H1 (cell line): Measurements from ENCODE around the gene PSME4. TPM values are rescaled to one million over a fixed set of nuclear protein-coding genes. Genes with fewer than 3 reads are reported as not detected.

ENCODE experiments used
- CTCF ChIA-PET: fragments of 300-600 bp; sonication (Branson Sonifier 250); formaldehyde crosslinking; loops from one replicate; lab custom pipeline; 2021; ENCODE audit not compliant: partially characterized antibody; lab: Charles Lee
- POLR2A ChIA-PET: fragments of 300-600 bp; sonication (Branson Sonifier 250); formaldehyde crosslinking; loops from one replicate; lab custom pipeline; 2021; ENCODE audit warnings: inconsistent platforms; ENCODE audit not compliant: partially characterized antibody; lab: Charles Lee
- DNase-seq, 2 experiments: peaks; one replicate each; pipeline versions ENCODE4 v3.0.0 to v3.0.0-alpha.2; 2010 to 2022; ENCODE audit warnings: low spot score in 2 of 2, low read depth in 1 of 2, mixed read lengths in 1 of 2
- FAIRE-seq: peaks from 2 replicates; lab custom pipeline; 2011; peaks lifted over from hg19 to GRCh38; lab: Jason Lieb, UNC
- H2AFZ ChIP-seq: 2 replicates; pipeline ENCODE4 v1.8.1; 2012; ENCODE audit warnings: low read length, inconsistent platforms
- H2AK5ac ChIP-seq: 2 replicates; pipeline ENCODE4 v1.6.1; 2013; ENCODE audit warnings: low read depth, low read length
- H2BK120ac ChIP-seq: replicated peaks from 2 replicates; pipeline ENCODE3; 2013; ENCODE audit warnings: low read depth, low read length, inconsistent platforms
- H2BK12ac ChIP-seq: 2 replicates; pipeline ENCODE4 v1.6.1; 2013; ENCODE audit warnings: low read depth, low read length
- H2BK15ac ChIP-seq: 2 replicates; pipeline ENCODE4 v1.6.1; 2013; ENCODE audit warnings: low read length
- H2BK20ac ChIP-seq: 2 replicates; pipeline ENCODE4 v1.6.1; 2013; ENCODE audit warnings: low read length
- H2BK5ac ChIP-seq: 2 replicates; pipeline ENCODE4 v1.6.1; 2013; ENCODE audit warnings: low read depth, low read length
- H3K14ac ChIP-seq: 2 replicates; pipeline ENCODE4 v1.6.1; 2013; ENCODE audit warnings: inconsistent platforms; ENCODE audit not compliant: insufficient read length
- H3K18ac ChIP-seq: 2 replicates; pipeline ENCODE4 v1.6.1; 2013; ENCODE audit warnings: low read length; ENCODE audit errors: extremely low read depth
- H3K23ac ChIP-seq: 2 replicates; pipeline ENCODE4 v1.6.1; 2013; ENCODE audit warnings: inconsistent platforms; ENCODE audit not compliant: insufficient read length
- H3K23me2 ChIP-seq: 2 replicates; pipeline ENCODE4 v1.6.1; 2013; ENCODE audit warnings: low read depth, low read length
- H3K27ac ChIP-seq: 2 replicates; pipeline ENCODE4 v1.6.1; 2011; ENCODE audit warnings: low read depth, low read length, inconsistent platforms
- H3K27me3 ChIP-seq, 4 experiments: replicated peaks in 1 of 4; 1 replicate in 1 of 4; 2 replicates in 3 of 4; pipeline versions ENCODE4 v1.6.1 to v1.8.1; 2011 to 2013; ENCODE audit warnings: low read length in 3 of 4, mild to moderate bottlenecking in 3 of 4, inconsistent platforms in 2 of 4, mixed read lengths in 2 of 4, moderate library complexity in 1 of 4; ENCODE audit not compliant: control insufficient read depth in 3 of 4, insufficient read depth in 3 of 4; ENCODE audit errors: extremely low read depth in 1 of 4
- H3K36me3 ChIP-seq, 4 experiments: 2 replicates each; pipeline versions ENCODE4 v1.6.1 to v1.8.1; 2011 to 2013; ENCODE audit warnings: mild to moderate bottlenecking in 4 of 4, low read length in 3 of 4, moderate library complexity in 2 of 4, control low read depth in 1 of 4, inconsistent platforms in 1 of 4; ENCODE audit not compliant: insufficient read depth in 4 of 4, control insufficient read depth in 2 of 4
- H3K4ac ChIP-seq: replicated peaks from 2 replicates; pipeline ENCODE3; 2013; ENCODE audit warnings: low read length, low read depth, mixed read lengths, inconsistent platforms; ENCODE audit not compliant: insufficient read length
- H3K4me1 ChIP-seq, 4 experiments: replicated peaks in 1 of 4; 1 replicate in 1 of 4; 2 replicates in 3 of 4; pipeline versions ENCODE4 v1.6.1 to v1.8.1; 2011 to 2013; ENCODE audit warnings: low read length in 3 of 4, inconsistent platforms in 2 of 4, mixed read lengths in 1 of 4; ENCODE audit not compliant: insufficient read depth in 4 of 4, control insufficient read depth in 3 of 4
- H3K4me2 ChIP-seq, 2 experiments: 2 replicates each; pipeline versions ENCODE4 v1.6.1 to v1.8.1; 2011 to 2013; ENCODE audit warnings: low read depth in 2 of 2, low read length in 2 of 2, control low read depth in 1 of 2, inconsistent platforms in 1 of 2, mild to moderate bottlenecking in 1 of 2; ENCODE audit not compliant: insufficient read depth in 1 of 2
- H3K4me3 ChIP-seq, 4 experiments: fragments of 200-600, 300-600 bp in 1 of 4; sonication (generic), shearing (Covaris generic), sonication (Bioruptor Twin) in 1 of 4; 2 replicates each; pipeline versions ENCODE4 v1.5.1 to v1.8.1; 2011 to 2016; ENCODE audit warnings: low read length in 4 of 4, low read depth in 3 of 4, control low read depth in 2 of 4, inconsistent platforms in 2 of 4, mild to moderate bottlenecking in 2 of 4, mixed read lengths in 1 of 4, moderate library complexity in 1 of 4; ENCODE audit not compliant: insufficient read depth in 2 of 4; ENCODE audit errors: extremely low read depth in 1 of 4
- H3K56ac ChIP-seq: replicated peaks from 2 replicates; pipeline ENCODE3; 2013; ENCODE audit warnings: low read depth, mild to moderate bottlenecking, mixed read lengths, low read length, inconsistent platforms; ENCODE audit not compliant: insufficient read length
- H3K79me1 ChIP-seq: 2 replicates; pipeline ENCODE4 v1.6.1; 2013; ENCODE audit warnings: low read depth, low read length, control low read depth
- H3K79me2 ChIP-seq, 2 experiments: 2 replicates each; pipeline versions ENCODE4 v1.6.1 to v1.8.1; 2012 to 2013; ENCODE audit warnings: low read length in 2 of 2, mild to moderate bottlenecking in 2 of 2, inconsistent platforms in 1 of 2; ENCODE audit not compliant: insufficient read depth in 2 of 2, control insufficient read depth in 1 of 2
- H3K9ac ChIP-seq, 4 experiments: replicated peaks in 1 of 4; 1 replicate in 1 of 4; 2 replicates in 3 of 4; pipeline versions ENCODE4 v1.6.1 to v1.8.1; 2011 to 2013; ENCODE audit warnings: low read depth in 3 of 4, low read length in 3 of 4, control low read depth in 2 of 4, mild to moderate bottlenecking in 2 of 4, moderate library complexity in 2 of 4, inconsistent platforms in 1 of 4; ENCODE audit errors: extremely low read depth in 1 of 4
- H3K9me3 ChIP-seq, 2 experiments: 2 replicates each; pipeline versions ENCODE4 v1.6.1 to v1.8.1; 2012 to 2013; ENCODE audit warnings: mild to moderate bottlenecking in 2 of 2, moderate library complexity in 2 of 2, control low read depth in 1 of 2, inconsistent platforms in 1 of 2, low read depth in 1 of 2, low read length in 1 of 2, mixed read lengths in 1 of 2; ENCODE audit not compliant: insufficient read depth in 2 of 2
- H4K20me1 ChIP-seq, 2 experiments: replicated peaks in 1 of 2; 2 replicates each; pipeline versions ENCODE3 to v1.8.1; 2011 to 2013; ENCODE audit warnings: inconsistent platforms in 2 of 2, low read length in 2 of 2, mild to moderate bottlenecking in 1 of 2; ENCODE audit not compliant: insufficient read depth in 2 of 2, control insufficient read depth in 1 of 2
- H4K5ac ChIP-seq: 2 replicates; pipeline ENCODE4 v1.6.1; 2013; ENCODE audit warnings: low read length, low read depth, mixed read lengths, inconsistent platforms; ENCODE audit not compliant: insufficient read length
- H4K8ac ChIP-seq: 2 replicates; pipeline ENCODE4 v1.8.0; 2013; ENCODE audit warnings: mild to moderate bottlenecking, moderate library complexity, low read length, inconsistent platforms; ENCODE audit not compliant: insufficient read depth; ENCODE audit errors: extremely low read depth
- H4K91ac ChIP-seq: replicated peaks from 2 replicates; pipeline ENCODE3; 2013; ENCODE audit warnings: low read length, mixed read lengths, inconsistent platforms; ENCODE audit not compliant: insufficient read length
- BACH1 ChIP-seq: IDR thresholded peaks from 2 replicates; pipeline ENCODE4 v1.6.1; 2012; ENCODE audit warnings: low read length, improper control_type of control experiment
- CEBPB ChIP-seq: IDR thresholded peaks from 2 replicates; pipeline ENCODE4 v1.6.1; 2012; ENCODE audit warnings: low read depth, low read length
- CREB1 ChIP-seq: IDR thresholded peaks from 2 replicates; pipeline ENCODE4 v1.6.1; 2012; ENCODE audit warnings: inconsistent platforms
- EP300 ChIP-seq, 2 experiments: IDR thresholded peaks; 1 replicate in 1 of 2; 2 replicates in 1 of 2; pipeline ENCODE4 v1.6.1; 2011 to 2012; ENCODE audit warnings: low read depth in 2 of 2, low read length in 2 of 2, mild to moderate bottlenecking in 2 of 2, borderline replicate concordance in 1 of 2, inconsistent platforms in 1 of 2, moderate library complexity in 1 of 2
- KDM4A ChIP-seq: IDR thresholded peaks from one replicate; pipeline ENCODE4 v1.7.1; 2012; ENCODE audit warnings: low read depth, mild to moderate bottlenecking, moderate library complexity, low read length, inconsistent platforms; ENCODE audit not compliant: severe bottlenecking
- NANOG ChIP-seq: IDR thresholded peaks from 2 replicates; pipeline ENCODE4 v1.6.1; 2011; ENCODE audit warnings: low read length, low read depth, mild to moderate bottlenecking, inconsistent platforms; ENCODE audit not compliant: insufficient read depth, poor library complexity, severe bottlenecking
- NRF1 ChIP-seq: IDR thresholded peaks from 2 replicates; pipeline ENCODE4 v1.6.1; 2011; ENCODE audit warnings: mild to moderate bottlenecking, low read depth, low read length, improper control_type of control experiment
- SIN3A ChIP-seq, 2 experiments: IDR thresholded peaks in 1 of 2; conservative IDR thresholded peaks in 1 of 2; 2 replicates each; pipeline ENCODE4 v1.6.1; 2011 to 2012; ENCODE audit warnings: low read length in 2 of 2, improper control_type of control experiment in 1 of 2, low read depth in 1 of 2, mild to moderate bottlenecking in 1 of 2
- SP4 ChIP-seq: IDR thresholded peaks from 2 replicates; pipeline ENCODE4 v1.6.1; 2012; ENCODE audit warnings: low read length, inconsistent platforms
- SUZ12 ChIP-seq: fragments of 200-600 bp; sonication (generic); IDR thresholded peaks from 2 replicates; pipeline ENCODE4 v1.6.1; 2012; ENCODE audit warnings: mild to moderate bottlenecking, inconsistent platforms, low read length, moderate library complexity, mixed read lengths
- TAF1 ChIP-seq: IDR thresholded peaks from 2 replicates; pipeline ENCODE4 v1.6.1; 2011; ENCODE audit warnings: mild to moderate bottlenecking, low read depth, low read length
- TAF7 ChIP-seq: optimal IDR thresholded peaks from 2 replicates; pipeline ENCODE3; 2011; ENCODE audit warnings: low read depth, mild to moderate bottlenecking, inconsistent platforms, low read length, moderate library complexity, borderline replicate concordance
- ZNF274 ChIP-seq: IDR thresholded peaks from 2 replicates; pipeline ENCODE4 v1.7.0; 2012; ENCODE audit warnings: low read length, borderline replicate concordance; ENCODE audit errors: extremely low read depth
- WGBS, 2 experiments: shearing (Covaris generic) in 1 of 2; methylation state at CpG; one replicate each; pipeline versions ENCODE4 v1.1.6 to v1.1.7; 2013 to 2015; ENCODE audit warnings: low lambda C conversion rate in 2 of 2, mixed read lengths in 2 of 2, inconsistent platforms in 1 of 2, low coverage in 1 of 2, missing lambda C conversion rate in 1 of 2; ENCODE audit not compliant: insufficient replicate concordance in 2 of 2, insufficient coverage in 1 of 2, insufficient read length in 1 of 2; ENCODE audit errors: extremely low coverage in 1 of 2, missing lambda C conversion rate in 1 of 2; 5-methylcytosine and 5-hydroxymethylcytosine counted together
- polyA plus RNA-seq, 7 experiments: library from polyadenylated mRNA; depleted of rRNA in 3 of 7; stranded (reverse) in 5 of 7; unstranded in 2 of 7; fragments of >200 nt in 5 of 7; fragments of 200-250 nt in 2 of 7; gene quantifications; 1 replicate in 5 of 7; 2 replicates in 1 of 7; 4 replicates in 1 of 7; pipeline versions ENCODE4 v1.2.1 to v1.2.3, GENCODE V29; 2011 to 2013; ENCODE audit warnings: missing spikeins in 2 of 7, mixed read lengths in 2 of 7
- total RNA-seq: library from RNA; stranded (reverse); fragmentation: NEBNext Ultra II Directional; extraction: Animal tissue kit (Norgen Biotek cat#: 25700); gene quantifications from 2 replicates; pipeline ENCODE4 v1.2.1, GENCODE V29; 2021

The PSME4 gene
- total and polyA plus RNA-seq, 2 of the 8 experiments (the other 6 are each of a cell fraction or from before 2014, with no cell fraction given) = 42.2 to 116 TPM

- no peak overlapping the region for H2AFZ ChIP-seq
- no peaks in the 10 kb centered on the region for H3K9me3 ChIP-seq
- H4K8ac ChIP-seq = no peak overlapping the region
- no peak overlapping the region for H3K4me2 ChIP-seq
- H3K56ac ChIP-seq = no peak overlapping the region
- no peak overlapping the region for H3K23ac ChIP-seq
- H2BK20ac ChIP-seq = no peak overlapping the region
- H3K79me2 ChIP-seq = no peaks in the 10 kb centered on the region
- H2BK15ac ChIP-seq = no peak overlapping the region
- POLR2A ChIA-PET = interaction anchor here (0.7 to 1.3 kb wide), 3 partner anchors 10 to 28 kb away, joined by 3 to 7 read pairs (median 3); no protein-coding TSS in a partner anchor
- no peak overlapping the region for H2AK5ac ChIP-seq
- DNase-seq (no peak), FAIRE-seq (no peak)
- no peaks in the 10 kb centered on the region for H3K79me1 ChIP-seq
- H3K14ac ChIP-seq = no peak overlapping the region
- no peak overlapping the region for H4K5ac ChIP-seq
- no peak overlapping the region for H3K9ac ChIP-seq
- H3K4me1 ChIP-seq = no peaks in the 10 kb centered on the region
- no peak overlapping the region for H2BK12ac ChIP-seq
- no peak overlapping the region for H2BK120ac ChIP-seq
- no peak overlapping the region for H3K4me3 ChIP-seq
- no peak overlapping the region for H3K18ac ChIP-seq
- CTCF ChIA-PET = interaction anchor here (0.9 to 1.9 kb wide), 3 partner anchors 8 to 31 kb away, joined by 3 to 6 read pairs (median 3); partner anchors contain the start of gene ERLEC1
- H3K4ac ChIP-seq = no peak overlapping the region
- 77% methylated on average over 3 of the region's 3 CpGs; no CpG with 5 or more reads in 1 of the 2 experiments for WGBS, 2 experiments
- H3K36me3 ChIP-seq = peaks cover 0 to 15% (median under 1%) of the 10 kb centered on the region in 4 experiments; a peak in 4 of 8 replicates
- H3K27me3 ChIP-seq = no peaks in the 10 kb centered on the region
- no peak overlapping the region for H3K27ac ChIP-seq
- no peak overlapping the region for H4K91ac ChIP-seq
- H4K20me1 ChIP-seq = no peaks in the 10 kb centered on the region
- no peaks in the 10 kb centered on the region for H3K23me2 ChIP-seq
- no peak overlapping the region for H2BK5ac ChIP-seq
- TF ChIP-seq SUZ12 = no peak
- TF ChIP-seq SIN3A (conservative IDR thresholded peaks at IDR 0.05 in 1 of 2, IDR thresholded peaks at IDR 0.05 in 1 of 2; ENCODE audit: low read depth in 1 of 2, low read length in 2 of 2) = no peak
- TF ChIP-seq NANOG = no peak
- no peak for TF ChIP-seq TAF7
- TF ChIP-seq EP300 (IDR thresholded peaks at IDR 0.05; ENCODE audit: borderline replicate concordance in 1 of 2, low read depth in 2 of 2, low read length in 2 of 2) = no peak
- TF ChIP-seq SP4 = no peak
- no peak for TF ChIP-seq ZNF274
- TF ChIP-seq NRF1 = no peak
- TF ChIP-seq CEBPB = no peak
- no peak for TF ChIP-seq CREB1
- no peak for TF ChIP-seq BACH1
- no peak for TF ChIP-seq TAF1
- no peak for TF ChIP-seq KDM4A
Observed at GRCh38 chr2:53818854-53819435, 151.8 kb downstream of the PSME4 start.
